ENCODE results near the gene ITPR1. TPM values are rescaled to one million over a fixed set of nuclear protein-coding genes. Genes with fewer than 3 reads are reported as not detected.

The ITPR1 gene
- total RNA-seq, 2 donors from 2014 or later = 7.0 to 18.2 TPM

GRCh38 chr3:4838621-4839022, 345.5 kb downstream of the ITPR1 start:
- Histone ChIP-seq H3K9ac (ENCODE audit: low read depth in 2 of 2, low read length in 2 of 2) (no peak overlapping the region), H3K4me3 (no peak overlapping the region), H3K4me1 (no peaks in the 10 kb centered on the region), H3K36me3 (no peaks in the 10 kb centered on the region), H3K27me3 (no peaks in the 10 kb centered on the region), H3K9me3 (no peaks in the 10 kb centered on the region), H3K27ac (no peak overlapping the region)
- no peak for DNase-seq
- TF ChIP-seq CTCF (IDR thresholded peaks at IDR 0.05) = no peak
- intact Hi-C loops (cut with DNase I) = no loop called here

DNA sequence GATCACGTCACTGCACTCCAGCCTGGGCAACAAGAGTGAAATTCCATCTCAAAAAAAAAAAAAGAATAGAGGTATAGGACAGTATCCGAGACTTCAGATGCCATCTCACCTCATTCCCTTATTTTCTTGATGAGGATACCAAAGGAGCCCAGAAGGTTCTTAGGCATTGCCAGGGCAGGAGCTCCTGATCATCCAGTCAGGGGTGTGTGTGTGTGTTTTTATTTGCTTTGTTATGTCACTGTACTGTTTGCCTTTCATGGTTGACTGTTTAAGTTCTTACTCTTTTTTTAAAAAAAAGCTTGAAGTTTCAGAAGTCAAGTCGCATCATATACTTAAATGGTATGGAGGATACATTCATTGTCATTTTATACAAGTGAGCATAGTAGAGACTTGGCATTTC, 346.1 kb downstream of the ITPR1 start:
- H3K27ac ChIP-seq = no peak overlapping the region
- no peak for DNase-seq
- no peak overlapping the region for H3K4me3 ChIP-seq
- no peaks in the 10 kb centered on the region for H3K9me3 ChIP-seq
- intact Hi-C loops (cut with DNase I) = no loop called here
- no peaks in the 10 kb centered on the region for H3K27me3 ChIP-seq
- TF ChIP-seq CTCF (IDR thresholded peaks at IDR 0.05) = no peak
- H3K9ac ChIP-seq (ENCODE audit: low read depth in 2 of 2, low read length in 2 of 2) = no peak overlapping the region
- no peaks in the 10 kb centered on the region for H3K4me1 ChIP-seq
- H3K36me3 ChIP-seq = no peaks in the 10 kb centered on the region

GRCh38 chr3:4841225-4841624, 348.1 kb downstream of the ITPR1 start:
- no peak for TF ChIP-seq CTCF (IDR thresholded peaks at IDR 0.05)
- DNase-seq = no peak
- Histone ChIP-seq H3K36me3 (no peaks in the 10 kb centered on the region), H3K27me3 (no peaks in the 10 kb centered on the region), H3K9ac (ENCODE audit: low read depth in 2 of 2, low read length in 2 of 2) (no peak overlapping the region), H3K9me3 (no peaks in the 10 kb centered on the region), H3K4me3 (no peak overlapping the region), H3K27ac (no peak overlapping the region), H3K4me1 (no peaks in the 10 kb centered on the region)
- intact Hi-C loops (cut with DNase I) = no loop called here

DNA sequence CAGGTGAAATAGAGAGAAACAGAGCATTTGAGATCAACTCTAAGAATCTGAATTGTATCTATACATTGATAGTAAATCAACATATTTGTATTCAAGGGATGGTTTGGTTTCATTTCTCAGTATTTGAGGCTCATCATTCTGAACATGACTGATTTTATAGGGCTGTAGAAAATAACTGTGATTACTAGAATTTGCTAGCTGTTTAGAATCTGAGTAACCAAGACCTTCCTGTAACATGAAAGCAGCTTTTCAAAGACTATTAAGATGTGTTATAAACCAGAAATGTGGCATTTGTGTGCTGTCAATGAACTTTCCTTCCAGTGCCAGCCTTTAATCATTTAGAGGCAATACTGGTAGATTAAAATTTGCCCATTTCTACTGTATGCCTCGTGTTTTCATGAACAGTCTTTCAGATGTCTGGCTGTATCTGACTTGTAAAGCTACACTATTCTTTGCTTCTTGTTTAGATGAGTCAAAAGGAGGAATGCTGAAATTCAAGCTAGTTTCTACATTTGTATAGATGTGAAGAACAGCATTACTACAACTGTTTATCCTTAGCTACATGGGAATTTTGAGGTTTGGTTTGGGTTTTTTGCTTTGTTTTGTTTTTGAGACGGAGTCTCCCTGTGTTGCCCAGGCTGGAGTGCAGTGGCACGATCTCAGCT, 348.8 kb downstream of the ITPR1 start:
- TF ChIP-seq CTCF (IDR thresholded peaks at IDR 0.05) = no peak
- no peak overlapping the region for H3K4me3 ChIP-seq
- no peaks in the 10 kb centered on the region for H3K4me1 ChIP-seq

DNA sequence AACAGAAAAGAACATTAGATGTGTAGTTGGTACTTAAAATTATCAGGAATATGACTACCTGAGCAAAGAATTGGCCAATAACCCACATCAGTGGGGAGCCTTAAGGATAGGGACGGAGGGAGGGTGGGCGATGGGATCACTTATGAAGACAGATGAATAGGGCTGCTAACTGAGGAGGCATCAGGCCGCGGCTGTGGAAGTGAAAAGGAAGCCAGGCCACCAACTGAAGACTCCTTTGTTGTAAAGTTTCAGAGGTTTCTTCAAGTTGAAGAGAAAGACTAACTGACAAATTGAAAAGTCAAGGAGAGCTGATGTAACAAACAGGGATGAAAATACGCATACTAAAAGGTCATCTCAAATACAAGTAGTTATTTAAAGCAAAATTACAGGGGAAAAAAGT, 350.5 kb downstream of the ITPR1 start:
- H3K27ac ChIP-seq = no peak overlapping the region
- H3K4me3 ChIP-seq = no peak overlapping the region
- intact Hi-C loops (cut with DNase I) = no loop called here
- H3K4me1 ChIP-seq = no peaks in the 10 kb centered on the region
- no peak for TF ChIP-seq CTCF (IDR thresholded peaks at IDR 0.05)
- no peaks in the 10 kb centered on the region for H3K27me3 ChIP-seq
- H3K9me3 ChIP-seq = no peaks in the 10 kb centered on the region
- no peak overlapping the region for H3K9ac ChIP-seq (ENCODE audit: low read depth in 2 of 2, low read length in 2 of 2)
- no peaks in the 10 kb centered on the region for H3K36me3 ChIP-seq
- DNase-seq = no peak

More for the DNA sequence above, 348.8 kb downstream of the ITPR1 start:
- H3K27ac ChIP-seq = no peak overlapping the region
- DNase-seq = no peak
- intact Hi-C loops (cut with DNase I) = no loop called here
- no peaks in the 10 kb centered on the region for H3K27me3 ChIP-seq
- no peaks in the 10 kb centered on the region for H3K36me3 ChIP-seq
- H3K9me3 ChIP-seq = no peaks in the 10 kb centered on the region
- no peak overlapping the region for H3K9ac ChIP-seq (ENCODE audit: low read depth in 2 of 2, low read length in 2 of 2)
